ENCODE data around the gene PXDN.
A peak's percentile ranks its signal among the peaks of the same experiment; 100 is the strongest.
"Not testable (repeated sequence)": the region's sequence is repeated elsewhere in the genome, so short reads cannot be mapped to it uniquely, and the experiment has no call there.

PXDN gene

DNA sequence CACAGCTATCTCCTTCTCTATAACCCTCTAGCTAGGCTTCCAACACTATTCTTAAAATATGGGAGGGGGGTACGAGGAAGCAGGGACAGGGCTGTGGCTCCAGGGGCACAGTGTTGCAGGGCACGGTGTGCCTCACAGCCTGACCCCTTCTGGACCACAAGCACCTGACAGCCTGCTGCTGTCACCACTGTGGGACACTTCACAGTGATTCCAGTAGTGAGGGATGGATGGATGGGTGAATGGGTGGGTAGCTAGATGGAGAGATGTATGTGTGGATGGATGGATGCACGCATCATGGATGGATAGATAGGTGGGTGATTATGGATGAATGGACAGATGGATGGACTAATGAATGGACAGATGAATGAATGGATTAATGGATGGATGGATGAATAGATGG lies 21.6 kb downstream of the PXDN start:
- no peak for DNase-seq (ENCODE audit: low read depth)

DNA sequence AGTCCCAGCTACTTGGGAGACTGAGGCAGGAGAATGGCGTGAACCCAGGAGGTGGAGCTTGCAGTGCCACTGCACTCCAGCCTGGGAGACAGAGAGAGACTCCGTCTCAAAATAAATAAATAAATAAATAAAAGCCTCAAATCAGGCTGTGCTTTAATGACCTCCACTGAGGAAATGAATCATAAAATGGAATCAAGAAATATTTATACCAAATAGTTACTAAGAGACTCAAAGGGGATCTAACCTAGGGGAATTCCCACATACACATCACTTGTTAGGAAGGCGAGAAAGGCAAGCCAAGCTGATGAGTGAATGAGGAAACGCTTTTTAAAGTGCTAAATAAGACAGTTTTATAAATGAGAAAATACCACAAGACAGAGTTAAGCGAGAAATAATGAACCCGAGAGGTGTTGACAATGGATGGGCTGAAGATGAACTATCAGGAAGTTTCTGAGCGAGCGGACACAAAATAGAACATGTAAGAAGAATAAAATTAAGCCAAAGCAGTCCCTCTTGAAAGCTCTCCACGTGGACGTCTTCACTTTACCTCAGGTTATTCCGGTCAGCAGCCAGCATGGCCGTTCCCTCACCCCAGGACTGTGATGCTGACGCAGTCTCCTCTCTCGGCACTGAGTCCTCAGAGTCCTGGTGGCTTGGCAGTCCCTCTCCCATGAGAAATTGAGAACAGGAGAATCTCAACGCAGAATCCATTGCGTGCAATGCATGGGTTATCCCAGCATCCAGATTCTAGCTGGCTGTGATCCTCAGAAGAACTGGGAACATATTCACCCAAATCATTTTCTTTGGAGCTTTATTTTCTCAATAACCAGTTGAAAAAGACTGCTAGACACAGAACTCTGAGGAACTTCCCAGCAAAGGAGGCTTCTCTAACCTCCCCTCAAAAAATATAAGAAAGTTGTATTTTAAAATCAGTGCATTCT lies 22.3 kb downstream of the PXDN start:
- peak; percentile 89 for DNase-seq (ENCODE audit: low read depth)

- DNase-seq (ENCODE audit: low read depth) = no peak
Measured at GRCh38 chr2:1718339-1719220, 25.7 kb downstream of the PXDN start.

DNA sequence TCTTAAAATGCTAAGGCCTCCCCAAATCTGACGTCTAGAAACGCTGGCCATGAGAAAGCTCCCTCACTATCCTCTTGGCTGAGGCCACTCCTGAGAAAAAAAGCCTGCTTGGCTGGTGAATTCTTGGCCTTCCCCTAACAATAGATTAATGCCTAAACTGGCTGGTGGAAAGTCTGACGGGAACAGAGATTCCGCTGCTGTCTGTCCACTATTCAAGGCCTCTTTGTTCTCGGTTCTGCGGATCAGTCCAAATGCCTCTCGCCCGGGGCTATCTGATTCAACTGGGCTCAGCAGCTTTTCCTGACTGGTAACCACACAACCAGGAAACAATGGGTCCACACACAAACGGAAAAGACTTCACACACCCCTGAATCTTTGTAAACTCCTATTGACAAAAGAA lies 27.2 kb downstream of the PXDN start:
- no peak for DNase-seq (ENCODE audit: low read depth)

DNA sequence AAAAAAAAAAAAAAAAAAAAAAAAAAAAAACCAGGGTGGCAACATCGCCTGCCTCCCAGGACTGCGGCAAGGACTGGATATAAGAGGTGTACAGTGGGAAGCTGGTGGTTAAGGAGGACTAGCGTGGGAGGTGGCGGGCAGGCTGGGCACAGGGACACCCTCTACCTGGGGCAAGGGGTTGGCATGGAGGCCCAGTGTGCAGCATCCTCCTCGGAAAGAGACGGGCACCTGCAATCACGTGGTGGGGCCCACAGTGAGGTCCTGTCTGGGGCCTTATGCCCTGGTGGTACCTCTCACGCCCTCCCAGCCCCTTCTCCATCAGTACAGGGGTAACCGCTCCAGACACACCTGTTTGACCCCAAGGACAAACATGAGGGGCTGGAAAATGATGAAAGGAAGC lies 27.9 kb downstream of the PXDN start:
- DNase-seq (ENCODE audit: low read depth) = no peak

- DNase-seq (ENCODE audit: low read depth) = not testable (repeated sequence)
Measured at GRCh38 chr2:1716014-1716305, 28.4 kb downstream of the PXDN start.

GRCh38 chr2:1715184-1716013 lies 28.9 kb downstream of the PXDN start:
- DNase-seq (ENCODE audit: low read depth) = no peak

GRCh38 chr2:1714291-1715064 lies 29.8 kb downstream of the PXDN start:
- DNase-seq (ENCODE audit: low read depth) = no peak

DNA sequence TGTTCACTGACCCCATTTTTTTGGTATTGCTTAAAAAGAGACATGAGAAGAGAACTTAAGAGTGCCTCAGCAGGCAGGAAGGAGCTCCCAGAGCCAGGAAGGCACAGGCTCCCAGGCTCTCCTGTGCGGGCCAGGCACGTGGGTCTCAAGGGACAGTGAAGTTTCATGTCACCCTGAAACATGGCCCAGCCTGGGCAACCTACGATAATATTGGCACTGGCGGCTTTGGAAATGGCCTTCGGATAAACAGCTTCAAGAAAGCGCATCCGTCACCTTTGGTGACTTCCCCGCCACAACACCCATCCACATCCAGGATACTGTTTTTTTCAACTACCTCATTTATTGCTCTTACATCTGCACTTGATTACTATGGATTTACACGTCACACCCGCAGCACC lies 30.5 kb downstream of the PXDN start:
- no peak for DNase-seq (ENCODE audit: low read depth)

DNA sequence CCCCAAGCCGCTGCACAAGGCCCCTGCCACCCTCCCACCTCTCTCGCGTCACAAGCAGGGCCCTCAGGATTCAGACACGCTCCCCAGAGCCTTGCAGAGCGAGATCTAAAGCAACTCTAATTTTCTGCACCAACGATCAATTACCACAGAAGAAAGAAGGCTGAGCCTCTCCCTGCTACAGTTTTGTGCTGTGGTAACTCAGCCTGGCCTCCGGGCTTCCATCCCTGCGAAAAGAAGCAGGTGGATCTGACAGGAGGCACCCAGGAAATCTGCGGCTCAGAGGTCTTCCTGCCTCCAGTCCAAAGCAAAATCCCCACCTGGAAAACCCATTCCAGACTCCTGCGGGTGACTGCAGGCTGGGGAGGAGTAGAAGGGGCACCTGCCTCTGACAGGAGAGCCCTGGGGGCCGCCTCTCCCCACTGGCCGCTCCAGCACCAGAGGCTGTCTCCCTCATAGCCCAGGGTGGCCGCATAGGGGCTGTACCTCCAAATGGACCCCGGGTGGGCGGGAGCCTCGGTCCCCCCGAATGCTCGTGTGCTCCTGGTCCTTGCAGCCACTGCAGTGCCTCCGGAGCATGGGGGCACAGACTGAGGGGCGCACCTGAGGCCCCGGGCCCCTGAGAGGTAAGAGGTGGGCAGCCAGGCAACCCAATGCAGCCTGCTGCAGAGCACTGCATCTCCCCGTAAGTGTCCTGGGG lies 31.0 kb downstream of the PXDN start:
- no peak for DNase-seq (ENCODE audit: low read depth)

DNA sequence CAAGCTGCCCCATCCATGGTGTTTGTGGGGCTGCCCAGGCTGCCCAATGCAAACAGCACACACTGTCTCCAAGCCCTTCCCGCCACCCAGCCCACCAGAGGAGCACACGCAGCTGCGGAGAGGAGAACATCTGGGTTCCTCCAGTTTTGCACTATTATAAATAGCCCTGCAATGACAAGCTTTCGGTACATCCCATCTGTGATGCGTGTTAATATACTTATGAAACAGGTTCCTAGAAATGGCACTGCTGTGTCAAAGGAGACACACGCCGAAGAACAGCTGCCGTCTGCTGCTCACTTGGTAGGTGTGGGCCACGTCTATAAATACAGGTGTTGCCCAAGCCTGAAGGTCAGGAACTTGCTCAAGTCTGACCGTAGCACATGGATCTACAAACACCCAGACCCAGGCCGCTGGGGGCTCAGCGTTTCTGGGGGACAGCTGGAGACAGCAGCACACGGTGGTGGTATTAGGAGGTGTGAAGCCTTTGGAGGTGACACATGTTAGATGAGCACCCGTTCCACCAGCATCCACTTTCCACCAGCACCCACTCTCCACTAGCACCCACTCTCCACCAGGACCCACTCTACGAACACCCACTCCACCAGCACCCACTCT lies 34.3 kb downstream of the PXDN start:
- no peak for DNase-seq (ENCODE audit: low read depth)

- DNase-seq (ENCODE audit: low read depth) = no peak
Measured at GRCh38 chr2:1709335-1709605, 35.0 kb downstream of the PXDN start.

DNA sequence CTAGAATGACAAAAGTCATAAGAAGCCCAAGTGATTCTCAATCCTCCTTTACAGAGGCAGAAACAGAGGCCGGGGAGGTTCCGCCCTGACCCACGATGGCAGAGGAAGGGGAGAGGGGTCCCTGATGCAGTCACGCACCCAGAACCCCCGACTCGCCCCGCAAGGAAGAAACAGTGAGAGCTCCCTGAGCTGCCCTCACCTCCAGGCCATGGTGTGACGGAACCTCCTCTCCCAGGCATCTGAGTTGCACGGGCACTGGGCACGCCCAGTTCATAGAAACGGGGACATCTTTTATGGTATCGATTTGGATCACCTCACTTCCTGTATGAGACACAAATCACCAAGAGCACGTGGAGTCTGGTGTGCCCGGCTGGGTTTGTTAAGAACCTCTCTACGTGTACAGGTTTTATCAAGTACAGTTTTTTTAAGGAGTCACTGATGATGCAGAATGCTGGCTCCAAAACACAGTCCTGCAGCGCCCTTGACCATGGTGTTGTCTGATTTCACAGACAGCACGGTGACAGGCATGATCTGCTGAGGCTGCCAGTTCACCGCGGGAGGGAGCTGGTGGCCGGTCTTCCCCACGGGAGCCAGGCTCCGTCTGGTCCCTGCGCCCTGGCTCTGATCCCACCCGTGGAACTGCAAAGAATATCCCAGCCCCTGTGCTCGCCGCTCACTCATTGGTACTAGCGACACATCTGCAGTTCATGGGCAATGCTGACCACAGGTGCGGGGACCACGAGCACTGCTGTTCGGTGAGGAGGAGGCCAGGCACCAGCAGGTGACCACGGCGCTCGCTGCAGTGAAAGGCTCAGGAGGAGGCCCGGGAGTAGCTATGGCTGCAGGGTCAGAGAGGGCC lies 35.6 kb downstream of the PXDN start:
- DNase-seq (ENCODE audit: low read depth) = no peak

- no peak for DNase-seq (ENCODE audit: low read depth)
Measured at GRCh38 chr2:1707771-1708418, 36.4 kb downstream of the PXDN start.

- DNase-seq (ENCODE audit: low read depth) = not testable (repeated sequence)
Measured at GRCh38 chr2:1706089-1706841, 38.0 kb downstream of the PXDN start.

GRCh38 chr2:1705557-1706076 lies 38.7 kb downstream of the PXDN start:
- DNase-seq (ENCODE audit: low read depth) = no peak

GRCh38 chr2:1704631-1705556 lies 39.4 kb downstream of the PXDN start:
- DNase-seq (ENCODE audit: low read depth) = no peak

All from non-pigmented ciliary epithelial cell (primary cell).